DOHH2 (cell line): Measurements from ENCODE around the gene CATSPERE.

Experiments
- H3F3A ChIP-seq: fragments of 200-600 bp; sonication (generic), shearing (Covaris generic); 2 replicates; pipeline ENCODE4 v1.6.0; 2016; ENCODE audit warnings: antibody characterized with exemption, mild to moderate bottlenecking; ENCODE audit not compliant: control insufficient read depth, insufficient read depth
- H3K27ac ChIP-seq: fragments of 200-600 bp; sonication (generic); 2 replicates; pipeline ENCODE4 v1.5.1; 2014; ENCODE audit warnings: low read depth, mild to moderate bottlenecking, low read length, moderate library complexity
- H3K27me3 ChIP-seq: fragments of 200-600 bp; sonication (generic); 2 replicates; pipeline ENCODE4 v1.6.1; 2014; ENCODE audit warnings: mild to moderate bottlenecking, low read length, mixed read lengths; ENCODE audit not compliant: control insufficient read depth
- H3K36me3 ChIP-seq: fragments of 200-600 bp; sonication (generic); 2 replicates; pipeline ENCODE4 v1.6.1; 2014; ENCODE audit warnings: mild to moderate bottlenecking, low read length, moderate library complexity, mixed read lengths; ENCODE audit not compliant: control insufficient read depth
- H3K4me1 ChIP-seq: fragments of 200-600 bp; sonication (generic); 2 replicates; pipeline ENCODE4 v1.6.1; 2014; ENCODE audit warnings: mild to moderate bottlenecking, low read length, mixed read lengths; ENCODE audit not compliant: control insufficient read depth
- H3K4me2 ChIP-seq: fragments of 200-600 bp; sonication (generic); 2 replicates; pipeline ENCODE4 v1.6.0; 2014; ENCODE audit warnings: mild to moderate bottlenecking, low read length, moderate library complexity
- H3K4me3 ChIP-seq: fragments of 200-600 bp; sonication (generic); 2 replicates; pipeline ENCODE4 v1.5.1; 2014; ENCODE audit warnings: mild to moderate bottlenecking, low read length, mixed read lengths
- H3K79me2 ChIP-seq: fragments of 200-600 bp; sonication (generic); 2 replicates; pipeline ENCODE4 v1.6.1; 2014; ENCODE audit warnings: mild to moderate bottlenecking, low read length, mixed read lengths; ENCODE audit not compliant: control insufficient read depth
- H3K9me2 ChIP-seq: fragments of 200-600 bp; sonication (generic); replicated peaks from 2 replicates; pipeline ENCODE4 v1.6.1; 2014; ENCODE audit warnings: mild to moderate bottlenecking, low read length, mixed read lengths; ENCODE audit not compliant: control insufficient read depth
- H3K9me3 ChIP-seq: fragments of 200-600 bp; sonication (generic); 2 replicates; pipeline ENCODE4 v1.6.1; 2014; ENCODE audit warnings: antibody characterized with exemption, low read length, mixed read lengths; ENCODE audit not compliant: control insufficient read depth, insufficient read depth
- H4K20me1 ChIP-seq: fragments of 200-600 bp; sonication (generic); 2 replicates; pipeline ENCODE4 v1.6.0; 2014; ENCODE audit warnings: low read depth, mild to moderate bottlenecking, antibody characterized with exemption, low read length, moderate library complexity; ENCODE audit not compliant: control insufficient read depth, insufficient read depth
- CTCF ChIP-seq: fragments of 200-600 bp; sonication (generic); IDR thresholded peaks from one replicate; pipeline ENCODE4 v1.5.1; 2014; ENCODE audit warnings: antibody characterized with exemption, mild to moderate bottlenecking, low read depth, low read length; ENCODE audit not compliant: poor library complexity, severe bottlenecking
- EZH2phosphoT487 ChIP-seq: fragments of 200-600 bp; sonication (generic); IDR thresholded peaks from 2 replicates; pipeline ENCODE4 v1.6.1; 2017; ENCODE audit warnings: borderline replicate concordance, mild to moderate bottlenecking, antibody characterized with exemption, low read length, moderate library complexity, mixed read lengths

Gene CATSPERE

GRCh38 chr1:244642526-244642925 lies 181.5 kb downstream of the CATSPERE start:
- Histone ChIP-seq H3K36me3 (no peaks in the 10 kb centered on the region), H3K4me2 (no peak overlapping the region), H3K4me1 (no peaks in the 10 kb centered on the region), H3K79me2 (no peaks in the 10 kb centered on the region), H4K20me1 (no peaks in the 10 kb centered on the region), H3K9me3 (no peaks in the 10 kb centered on the region), H3K9me2 (no peaks in the 10 kb centered on the region), H3K27me3 (peaks cover 6% of the 10 kb centered on the region; the same call in 1 of the 2 replicates), H3F3A (no peaks in the 10 kb centered on the region), H3K27ac (no peak overlapping the region), H3K4me3 (no peak overlapping the region)
- TF ChIP-seq CTCF (no peak), EZH2phosphoT487 (no peak)

GRCh38 chr1:244642988-244643387 lies 181.9 kb downstream of the CATSPERE start:
- H3K9me2 ChIP-seq: no peaks in the 10 kb centered on the region
- H3K79me2 ChIP-seq: no peaks in the 10 kb centered on the region
- H4K20me1 ChIP-seq: no peaks in the 10 kb centered on the region
- H3F3A ChIP-seq: no peaks in the 10 kb centered on the region
- no peaks in the 10 kb centered on the region for H3K9me3 ChIP-seq
- H3K4me1 ChIP-seq: no peaks in the 10 kb centered on the region
- peaks cover 6% of the 10 kb centered on the region; the same call in 1 of the 2 replicates for H3K27me3 ChIP-seq
- no peaks in the 10 kb centered on the region for H3K36me3 ChIP-seq
- H3K4me3 ChIP-seq: no peak overlapping the region
- TF ChIP-seq EZH2phosphoT487 (no peak), CTCF (no peak)
- H3K4me2 ChIP-seq: no peak overlapping the region
- no peak overlapping the region for H3K27ac ChIP-seq

GRCh38 chr1:244645414-244645813 lies 184.3 kb downstream of the CATSPERE start:
- H4K20me1 ChIP-seq: no peaks in the 10 kb centered on the region
- no peak overlapping the region for H3K4me3 ChIP-seq
- H3K36me3 ChIP-seq: no peaks in the 10 kb centered on the region
- no peak overlapping the region for H3K27ac ChIP-seq
- H3K4me2 ChIP-seq: no peak overlapping the region
- H3K9me3 ChIP-seq: no peaks in the 10 kb centered on the region
- peaks cover 3% of the 10 kb centered on the region; the same call in 1 of the 2 replicates for H3K27me3 ChIP-seq
- H3F3A ChIP-seq: no peaks in the 10 kb centered on the region
- TF ChIP-seq CTCF: no peak
- TF ChIP-seq EZH2phosphoT487: no peak
- no peaks in the 10 kb centered on the region for H3K9me2 ChIP-seq
- H3K4me1 ChIP-seq: no peaks in the 10 kb centered on the region
- no peaks in the 10 kb centered on the region for H3K79me2 ChIP-seq

- no peaks in the 10 kb centered on the region for H3F3A ChIP-seq
Measured at GRCh38 chr1:244645890-244646289, 184.8 kb downstream of the CATSPERE start.

More at GRCh38 chr1:244645890-244646289, 184.8 kb downstream of the CATSPERE start:
- Histone ChIP-seq H3K27ac (no peak overlapping the region), H3K4me3 (no peak overlapping the region), H3K79me2 (no peaks in the 10 kb centered on the region), H3K36me3 (no peaks in the 10 kb centered on the region), H4K20me1 (no peaks in the 10 kb centered on the region), H3K9me2 (no peaks in the 10 kb centered on the region), H3K27me3 (peaks cover 3% of the 10 kb centered on the region; the same call in 1 of the 2 replicates), H3K4me1 (no peaks in the 10 kb centered on the region), H3K9me3 (no peaks in the 10 kb centered on the region), H3K4me2 (no peak overlapping the region)
- TF ChIP-seq EZH2phosphoT487 (no peak), CTCF (no peak)
